Measurements from ENCODE around the gene COL4A6. TPM values are rescaled to one million over a fixed set of nuclear protein-coding genes. Genes with fewer than 3 reads are reported as not detected.

COL4A6 gene
- total and polyA plus RNA-seq, 2 experiments from 2014 or later: 0.11 TPM; not detected in 1

- H4K20me1 ChIP-seq (ENCODE audit: insufficient read depth): no peaks in the 10 kb centered on the region
- H3K9ac ChIP-seq: no peak overlapping the region
- 77 to 85% methylated on average over 1 of the region's 1 CpG for WGBS, 2 experiments (ENCODE audit: low coverage in 1 of 2, low lambda C conversion rate in 2 of 2, missing lambda C conversion rate in 2 of 2)
- DNase-seq: no peak
- H3K36me3 ChIP-seq (ENCODE audit: low read depth): no peaks in the 10 kb centered on the region
- no peak overlapping the region for H2AFZ ChIP-seq
- no peaks in the 10 kb centered on the region for H3K79me2 ChIP-seq (ENCODE audit: insufficient read depth)
- no peak overlapping the region for H3K4me3 ChIP-seq
- H3K9me2 ChIP-seq (ENCODE audit: insufficient read depth): no peaks in the 10 kb centered on the region
- no peak overlapping the region for H3K27ac ChIP-seq
- in situ Hi-C loops (cut with MboI): no loop called here
- H3K4me2 ChIP-seq (ENCODE audit: unreplicated experiment): no peak overlapping the region
- H3F3A ChIP-seq (ENCODE audit: insufficient read depth): no peaks in the 10 kb centered on the region
- H3K9me3 ChIP-seq (ENCODE audit: low read depth): no peaks in the 10 kb centered on the region
- H3K27me3 ChIP-seq (replicated peaks; ENCODE audit: insufficient read depth): no peaks in the 10 kb centered on the region
- TF ChIP-seq EZH2 (IDR thresholded peaks at IDR 0.05; ENCODE audit: insufficient read depth, poor library complexity, severe bottlenecking) (no peak), EZH2phosphoT487 (IDR thresholded peaks at IDR 0.05; ENCODE audit: insufficient read depth, low read depth) (no peak)
- H3K4me1 ChIP-seq (ENCODE audit: insufficient read depth): no peaks in the 10 kb centered on the region
Measured at GRCh38 chrX:108216405-108216804, 221.8 kb downstream of the COL4A6 start.

DNA sequence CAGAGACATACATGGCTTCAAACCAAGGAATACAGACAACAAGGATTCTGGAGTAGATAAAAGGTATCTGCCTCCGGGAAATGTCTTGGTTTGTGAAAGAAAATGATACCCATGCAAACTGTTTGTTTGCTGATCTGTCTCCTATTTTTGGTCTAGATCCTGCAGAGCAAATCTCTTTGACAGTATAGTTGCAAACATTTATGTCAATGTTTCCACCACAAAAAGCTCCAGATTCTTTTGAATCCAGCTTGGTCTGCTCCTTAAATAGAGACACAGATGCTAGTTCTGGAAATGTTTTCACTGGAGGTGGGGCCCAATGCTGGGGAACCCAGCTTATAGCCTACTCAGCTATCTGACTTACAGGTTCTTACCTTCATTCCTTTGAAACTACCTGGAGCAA is 226.9 kb downstream of the COL4A6 start:
- Histone ChIP-seq H4K20me1 (ENCODE audit: insufficient read depth) (no peaks in the 10 kb centered on the region), H3K9ac (no peak overlapping the region), H3K4me3 (no peak overlapping the region), H3F3A (ENCODE audit: insufficient read depth) (no peaks in the 10 kb centered on the region), H3K9me3 (ENCODE audit: low read depth) (no peaks in the 10 kb centered on the region), H3K79me2 (ENCODE audit: insufficient read depth) (no peaks in the 10 kb centered on the region), H3K27me3 (replicated peaks; ENCODE audit: insufficient read depth) (no peaks in the 10 kb centered on the region), H3K4me1 (ENCODE audit: insufficient read depth) (no peaks in the 10 kb centered on the region), H3K9me2 (ENCODE audit: insufficient read depth) (no peaks in the 10 kb centered on the region), H3K27ac (no peak overlapping the region), H3K4me2 (ENCODE audit: unreplicated experiment) (no peak overlapping the region), H2AFZ (no peak overlapping the region), H3K36me3 (ENCODE audit: low read depth) (no peaks in the 10 kb centered on the region)
- DNase-seq: no peak
- in situ Hi-C loops (cut with MboI): no loop called here
- WGBS, 2 experiments (ENCODE audit: low coverage in 1 of 2, low lambda C conversion rate in 2 of 2, missing lambda C conversion rate in 2 of 2): 67% methylated on average over 1 of the region's 1 CpG; no CpG with 5 or more reads in 1 of the 2 experiments
- no peak for TF ChIP-seq EZH2 (IDR thresholded peaks at IDR 0.05; ENCODE audit: insufficient read depth, poor library complexity, severe bottlenecking)
- TF ChIP-seq EZH2phosphoT487 (IDR thresholded peaks at IDR 0.05; ENCODE audit: insufficient read depth, low read depth): no peak

GRCh38 chrX:108209006-108209554 is 229.1 kb downstream of the COL4A6 start:
- Histone ChIP-seq H3K9me3 (ENCODE audit: low read depth) (no peaks in the 10 kb centered on the region), H3F3A (ENCODE audit: insufficient read depth) (no peaks in the 10 kb centered on the region), H4K20me1 (ENCODE audit: insufficient read depth) (no peaks in the 10 kb centered on the region), H3K9ac (no peak overlapping the region), H3K4me3 (no peak overlapping the region), H3K4me1 (ENCODE audit: insufficient read depth) (no peaks in the 10 kb centered on the region), H3K36me3 (ENCODE audit: low read depth) (no peaks in the 10 kb centered on the region), H3K4me2 (ENCODE audit: unreplicated experiment) (no peak overlapping the region), H3K9me2 (ENCODE audit: insufficient read depth) (no peaks in the 10 kb centered on the region), H3K27me3 (replicated peaks; ENCODE audit: insufficient read depth) (no peaks in the 10 kb centered on the region), H3K27ac (no peak overlapping the region), H2AFZ (no peak overlapping the region), H3K79me2 (ENCODE audit: insufficient read depth) (no peaks in the 10 kb centered on the region)
- WGBS, 2 experiments (ENCODE audit: low coverage in 1 of 2, low lambda C conversion rate in 2 of 2, missing lambda C conversion rate in 2 of 2): 65 to 82% methylated on average over 3 of the region's 3 CpGs
- in situ Hi-C loops (cut with MboI): no loop called here
- DNase-seq: no peak
- TF ChIP-seq EZH2phosphoT487 (IDR thresholded peaks at IDR 0.05; ENCODE audit: insufficient read depth, low read depth): no peak
- no peak for TF ChIP-seq EZH2 (IDR thresholded peaks at IDR 0.05; ENCODE audit: insufficient read depth, poor library complexity, severe bottlenecking)

GRCh38 chrX:108203540-108203939 is 234.7 kb downstream of the COL4A6 start:
- Histone ChIP-seq H3K4me3 (no peak overlapping the region), H3K4me2 (ENCODE audit: unreplicated experiment) (no peak overlapping the region), H3K36me3 (ENCODE audit: low read depth) (no peaks in the 10 kb centered on the region), H3K9ac (no peak overlapping the region), H3K27me3 (replicated peaks; ENCODE audit: insufficient read depth) (no peaks in the 10 kb centered on the region), H4K20me1 (ENCODE audit: insufficient read depth) (no peaks in the 10 kb centered on the region), H2AFZ (no peak overlapping the region), H3K9me3 (ENCODE audit: low read depth) (no peaks in the 10 kb centered on the region), H3K27ac (no peak overlapping the region), H3K4me1 (ENCODE audit: insufficient read depth) (no peaks in the 10 kb centered on the region), H3F3A (ENCODE audit: insufficient read depth) (no peaks in the 10 kb centered on the region), H3K9me2 (ENCODE audit: insufficient read depth) (no peaks in the 10 kb centered on the region), H3K79me2 (ENCODE audit: insufficient read depth) (no peaks in the 10 kb centered on the region)
- TF ChIP-seq EZH2phosphoT487 (IDR thresholded peaks at IDR 0.05; ENCODE audit: insufficient read depth, low read depth) (no peak), EZH2 (IDR thresholded peaks at IDR 0.05; ENCODE audit: insufficient read depth, poor library complexity, severe bottlenecking) (no peak)
- in situ Hi-C loops (cut with MboI): no loop called here
- 59 to 67% methylated on average over 3 of the region's 3 CpGs for WGBS, 2 experiments (ENCODE audit: low coverage in 1 of 2, low lambda C conversion rate in 2 of 2, missing lambda C conversion rate in 2 of 2)
- no peak for DNase-seq

- H3K4me2 ChIP-seq (ENCODE audit: unreplicated experiment): no peak overlapping the region
- WGBS, 2 experiments (ENCODE audit: low coverage in 1 of 2, low lambda C conversion rate in 2 of 2, missing lambda C conversion rate in 2 of 2): 0 to 3% methylated on average over 4 of the region's 4 CpGs
- in situ Hi-C loops (cut with MboI): no loop called here
Measured at GRCh38 chrX:108199691-108200090, 238.5 kb downstream of the COL4A6 start.

More at GRCh38 chrX:108199691-108200090, 238.5 kb downstream of the COL4A6 start:
- no peaks in the 10 kb centered on the region for H3K79me2 ChIP-seq (ENCODE audit: insufficient read depth)
- H3K9me3 ChIP-seq (ENCODE audit: low read depth): no peaks in the 10 kb centered on the region
- no peaks in the 10 kb centered on the region for H3K4me1 ChIP-seq (ENCODE audit: insufficient read depth)
- no peaks in the 10 kb centered on the region for H4K20me1 ChIP-seq (ENCODE audit: insufficient read depth)
- no peak overlapping the region for H2AFZ ChIP-seq
- H3K27ac ChIP-seq: no peak overlapping the region
- no peaks in the 10 kb centered on the region for H3K9me2 ChIP-seq (ENCODE audit: insufficient read depth)
- TF ChIP-seq EZH2 (IDR thresholded peaks at IDR 0.05; ENCODE audit: insufficient read depth, poor library complexity, severe bottlenecking) (no peak), EZH2phosphoT487 (IDR thresholded peaks at IDR 0.05; ENCODE audit: insufficient read depth, low read depth) (no peak)
- H3K4me3 ChIP-seq: no peak overlapping the region
- peak; percentile 53 for DNase-seq
- no peaks in the 10 kb centered on the region for H3K36me3 ChIP-seq (ENCODE audit: low read depth)
- no peak overlapping the region for H3K9ac ChIP-seq
- no peaks in the 10 kb centered on the region for H3F3A ChIP-seq (ENCODE audit: insufficient read depth)
- H3K27me3 ChIP-seq (replicated peaks; ENCODE audit: insufficient read depth): no peaks in the 10 kb centered on the region
